ENCODE measurements around the gene FAM210A.

The FAM210A gene

GRCh38 chr18:13715330-13715729, 11.0 kb downstream of the FAM210A start:
- Histone ChIP-seq H3K9me3 (ENCODE audit: insufficient read depth, low read length) (no peaks in the 10 kb centered on the region), H3K27ac (ENCODE audit: low read length) (no peak overlapping the region), H2AFZ (ENCODE audit: low read depth, low read length) (no peak overlapping the region), H4K20me1 (ENCODE audit: insufficient read depth, low read length) (peaks cover 33% of the 10 kb centered on the region), H3K27me3 (ENCODE audit: low read depth, low read length) (no peaks in the 10 kb centered on the region), H3K4me1 (ENCODE audit: low read length) (no peaks in the 10 kb centered on the region), H3K36me3 (replicated peaks; ENCODE audit: low read depth, low read length) (peaks cover 50% of the 10 kb centered on the region), H3K9ac (ENCODE audit: low read length) (no peak overlapping the region), H3K4me2 (ENCODE audit: low read length) (no peak overlapping the region), H3K4me3 (ENCODE audit: low read length) (no peak overlapping the region), H3K79me2 (ENCODE audit: low read length) (peaks cover 99% of the 10 kb centered on the region)
- no peak for TF ChIP-seq EZH2phosphoT487 (IDR thresholded peaks at IDR 0.05; ENCODE audit: low read depth)
- TF ChIP-seq CTCF (IDR thresholded peaks at IDR 0.05; ENCODE audit: low read depth, low read length), result no peak

- Histone ChIP-seq H2AFZ (ENCODE audit: low read depth, low read length) (no peak overlapping the region), H3K4me1 (ENCODE audit: low read length) (no peaks in the 10 kb centered on the region), H3K79me2 (ENCODE audit: low read length) (peaks cover 99% of the 10 kb centered on the region), H3K4me2 (ENCODE audit: low read length) (no peak overlapping the region), H3K36me3 (replicated peaks; ENCODE audit: low read depth, low read length) (peaks cover 44% of the 10 kb centered on the region), H3K9me3 (ENCODE audit: insufficient read depth, low read length) (peaks cover 3% of the 10 kb centered on the region; the same call in 1 of the 2 replicates), H3K9ac (ENCODE audit: low read length) (no peak overlapping the region), H3K4me3 (ENCODE audit: low read length) (no peak overlapping the region), H3K27me3 (ENCODE audit: low read depth, low read length) (no peaks in the 10 kb centered on the region), H4K20me1 (ENCODE audit: insufficient read depth, low read length) (peaks cover 36% of the 10 kb centered on the region), H3K27ac (ENCODE audit: low read length) (no peak overlapping the region)
- TF ChIP-seq EZH2phosphoT487 (IDR thresholded peaks at IDR 0.05; ENCODE audit: low read depth) (no peak), CTCF (IDR thresholded peaks at IDR 0.05; ENCODE audit: low read depth, low read length) (no peak)
These were observed 12.8 kb downstream of the FAM210A start for GRCh38 chr18:13713455-13714055.

- Histone ChIP-seq H2AFZ (ENCODE audit: low read depth, low read length) (no peak overlapping the region), H3K79me2 (ENCODE audit: low read length) (peaks cover 99% of the 10 kb centered on the region), H3K4me2 (ENCODE audit: low read length) (no peak overlapping the region), H3K4me3 (ENCODE audit: low read length) (no peak overlapping the region), H3K4me1 (ENCODE audit: low read length) (no peaks in the 10 kb centered on the region), H3K9ac (ENCODE audit: low read length) (no peak overlapping the region), H3K27ac (ENCODE audit: low read length) (no peak overlapping the region), H4K20me1 (ENCODE audit: insufficient read depth, low read length) (peaks cover 36% of the 10 kb centered on the region), H3K9me3 (ENCODE audit: insufficient read depth, low read length) (peaks cover 3% of the 10 kb centered on the region; the same call in 1 of the 2 replicates), H3K36me3 (replicated peaks; ENCODE audit: low read depth, low read length) (peaks cover 38% of the 10 kb centered on the region), H3K27me3 (ENCODE audit: low read depth, low read length) (no peaks in the 10 kb centered on the region)
- no peak for TF ChIP-seq CTCF (IDR thresholded peaks at IDR 0.05; ENCODE audit: low read depth, low read length)
- TF ChIP-seq EZH2phosphoT487 (IDR thresholded peaks at IDR 0.05; ENCODE audit: low read depth), result no peak
These were observed 13.8 kb downstream of the FAM210A start for GRCh38 chr18:13712400-13713131.

- TF ChIP-seq CTCF (IDR thresholded peaks at IDR 0.05; ENCODE audit: low read depth, low read length) (no peak), EZH2phosphoT487 (IDR thresholded peaks at IDR 0.05; ENCODE audit: low read depth) (no peak)
- no peak overlapping the region for H3K4me3 ChIP-seq (ENCODE audit: low read length)
- H2AFZ ChIP-seq (ENCODE audit: low read depth, low read length), result no peak overlapping the region
- H3K27ac ChIP-seq (ENCODE audit: low read length), result no peak overlapping the region
- no peak overlapping the region for H3K4me2 ChIP-seq (ENCODE audit: low read length)
- no peaks in the 10 kb centered on the region for H3K27me3 ChIP-seq (ENCODE audit: low read depth, low read length)
- H3K79me2 ChIP-seq (ENCODE audit: low read length), result peaks cover 98% of the 10 kb centered on the region
- peaks cover 3% of the 10 kb centered on the region; the same call in 1 of the 2 replicates for H3K9me3 ChIP-seq (ENCODE audit: insufficient read depth, low read length)
- peaks cover 49% of the 10 kb centered on the region for H3K36me3 ChIP-seq (replicated peaks; ENCODE audit: low read depth, low read length)
- H4K20me1 ChIP-seq (ENCODE audit: insufficient read depth, low read length), result peaks cover 31% of the 10 kb centered on the region
- H3K9ac ChIP-seq (ENCODE audit: low read length), result no peak overlapping the region
- no peaks in the 10 kb centered on the region for H3K4me1 ChIP-seq (ENCODE audit: low read length)
These were observed 15.9 kb downstream of the FAM210A start for GRCh38 chr18:13710414-13710831.

Data from OCI-LY3 (cell line).